Measurements from ENCODE around the gene STRAP.
A peak's percentile ranks its signal among the peaks of the same experiment; 100 is the strongest.
"Not testable (repeated sequence)": the region's sequence is repeated elsewhere in the genome, so short reads cannot be mapped to it uniquely, and the experiment has no call there.

Gene STRAP

DNA sequence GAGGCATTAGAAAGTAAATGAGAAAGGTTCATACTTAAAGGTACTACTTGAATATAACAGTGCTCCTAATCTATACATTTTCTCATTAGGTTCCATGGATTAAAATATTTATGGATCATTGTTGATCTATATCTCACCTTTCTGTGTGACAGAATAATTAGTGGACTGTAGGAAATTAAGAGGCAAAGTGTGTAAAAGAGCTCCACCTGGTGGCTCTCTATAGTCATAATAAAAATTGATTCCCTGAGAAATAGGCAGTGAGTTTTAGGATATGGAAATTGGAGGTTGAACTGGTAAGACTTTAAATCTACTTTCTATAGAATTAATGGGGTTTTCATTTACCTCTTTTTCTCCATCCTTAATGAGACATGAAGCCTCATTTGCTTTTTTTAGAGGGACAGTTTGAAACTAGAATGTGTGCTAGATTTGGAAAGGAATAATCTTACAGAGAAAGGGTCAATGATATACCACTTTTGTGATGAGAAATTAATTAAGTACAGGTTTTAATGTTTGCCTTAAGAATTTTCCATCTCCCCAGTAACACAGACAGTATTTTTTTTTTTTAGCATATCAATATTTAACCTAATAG is 17.2 kb downstream of the STRAP start:
- DNase-seq (ENCODE audit: low read depth) = no peak
- H3K4me3 ChIP-seq (ENCODE audit: low read length) = no peak overlapping the region
- TF ChIP-seq CTCF (conservative IDR thresholded peaks at IDR 0.05; ENCODE audit: low read length) = peak; percentile 73

- H3K4me3 ChIP-seq (ENCODE audit: low read length) = no peak overlapping the region
- DNase-seq (ENCODE audit: low read depth) = no peak
- no peak for TF ChIP-seq CTCF (conservative IDR thresholded peaks at IDR 0.05; ENCODE audit: low read length)
Measured at GRCh38 chr12:15904378-15904920, 22.3 kb downstream of the STRAP start.

DNA sequence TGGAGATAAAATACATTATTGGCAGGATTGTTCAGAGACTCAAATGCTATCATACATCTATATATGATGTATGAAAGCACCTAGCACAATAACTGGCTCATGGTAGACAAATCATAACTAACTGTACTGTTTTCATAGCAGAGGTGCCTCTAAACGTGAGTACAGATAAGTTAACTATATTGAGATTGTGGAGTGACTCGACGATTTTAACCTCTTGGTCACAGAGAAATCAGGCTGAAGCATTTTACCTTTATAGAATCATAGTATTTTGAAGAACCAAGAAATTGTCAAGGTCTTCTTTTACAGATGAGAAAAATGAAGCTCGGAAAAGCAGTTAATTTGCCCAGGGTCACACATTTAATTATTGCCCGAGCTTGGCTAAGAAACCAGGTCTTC is 28.3 kb downstream of the STRAP start:
- no peak for TF ChIP-seq CTCF (conservative IDR thresholded peaks at IDR 0.05; ENCODE audit: low read length)
- peak overlapping the region; percentile 69; the same call in 1 of the 2 replicates for H3K4me3 ChIP-seq (ENCODE audit: low read length)
- DNase-seq (ENCODE audit: low read depth) = no peak

DNA sequence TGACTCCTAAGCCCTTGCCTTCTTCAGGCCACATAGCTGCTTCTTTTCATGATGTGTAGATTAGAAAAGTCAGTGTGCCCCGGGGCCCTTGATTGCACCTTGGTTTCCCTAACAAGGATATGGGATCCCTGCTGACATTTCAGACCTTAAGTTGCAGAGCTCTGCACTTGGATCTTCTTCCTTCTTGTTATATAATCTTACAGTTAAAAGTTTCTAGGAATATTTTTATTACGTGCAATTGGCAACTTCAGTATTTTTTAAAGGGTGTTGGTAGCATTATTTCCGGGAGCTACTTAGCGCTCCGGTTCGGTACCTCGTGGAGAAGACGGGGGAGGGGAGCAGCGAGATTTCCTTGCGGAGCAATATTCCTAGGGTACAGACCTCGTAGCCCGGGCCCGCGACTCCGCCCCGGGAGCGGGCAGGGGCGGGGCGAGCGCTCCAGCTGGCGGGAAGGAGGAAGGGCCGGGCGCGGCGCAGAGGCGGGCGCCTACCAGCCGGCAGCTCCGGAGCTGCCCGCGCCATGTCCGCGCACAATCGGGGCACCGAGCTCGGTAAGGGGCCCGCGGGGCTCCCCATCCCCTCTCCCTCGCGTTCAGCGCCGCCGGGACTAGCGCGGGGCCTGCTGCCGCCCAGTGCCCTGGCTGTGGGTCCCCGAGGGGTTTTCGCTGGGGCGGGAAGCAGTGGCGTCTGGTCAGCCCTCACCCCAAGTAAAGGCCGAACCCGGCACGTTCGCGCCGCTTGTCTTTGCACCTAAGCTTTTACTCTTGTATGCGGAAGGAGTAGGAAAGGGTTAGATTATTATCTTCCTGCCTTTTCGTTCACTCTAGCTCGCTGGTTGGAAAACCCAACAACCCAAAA is 28.9 kb downstream of the STRAP start, which contains the start of gene DERA:
Gene DERA (plus strand): TSS at position 469 of the 858 bp plus-strand sequence. CDS start 52 bp downstream, at position 521.
- peak; percentile 72 for DNase-seq (ENCODE audit: low read depth)
- peak within 1 kb of the TSS; percentile 69 for H3K4me3 ChIP-seq (ENCODE audit: low read length)
- no peak for TF ChIP-seq CTCF (conservative IDR thresholded peaks at IDR 0.05; ENCODE audit: low read length)

DNA sequence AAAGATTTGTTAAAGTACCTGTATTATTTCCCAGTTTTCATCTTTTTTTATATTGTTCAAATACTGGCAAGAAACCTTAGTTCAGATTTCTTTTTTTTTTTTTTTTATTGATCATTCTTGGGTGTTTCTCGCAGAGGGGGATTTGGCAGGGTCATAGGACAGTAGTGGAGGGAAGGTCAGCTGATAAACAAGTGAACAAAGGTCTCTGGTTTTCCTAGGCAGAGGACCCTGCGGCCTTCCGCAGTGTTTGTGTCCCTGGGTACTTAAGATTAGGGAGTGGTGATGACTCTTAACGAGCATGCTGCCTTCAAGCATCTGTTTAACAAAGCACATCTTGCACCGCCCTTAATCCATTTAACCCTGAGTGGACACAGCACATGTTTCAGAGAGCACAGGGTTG is 29.7 kb downstream of the STRAP start:
- peak overlapping the region; percentile 69 for H3K4me3 ChIP-seq (ENCODE audit: low read length)
- not testable (repeated sequence) for DNase-seq (ENCODE audit: low read depth)

GRCh38 chr12:15914131-15914530 is 31.9 kb downstream of the STRAP start:
- not testable (repeated sequence) for H3K4me3 ChIP-seq (ENCODE audit: low read length); DNase-seq (ENCODE audit: low read depth)

DNA sequence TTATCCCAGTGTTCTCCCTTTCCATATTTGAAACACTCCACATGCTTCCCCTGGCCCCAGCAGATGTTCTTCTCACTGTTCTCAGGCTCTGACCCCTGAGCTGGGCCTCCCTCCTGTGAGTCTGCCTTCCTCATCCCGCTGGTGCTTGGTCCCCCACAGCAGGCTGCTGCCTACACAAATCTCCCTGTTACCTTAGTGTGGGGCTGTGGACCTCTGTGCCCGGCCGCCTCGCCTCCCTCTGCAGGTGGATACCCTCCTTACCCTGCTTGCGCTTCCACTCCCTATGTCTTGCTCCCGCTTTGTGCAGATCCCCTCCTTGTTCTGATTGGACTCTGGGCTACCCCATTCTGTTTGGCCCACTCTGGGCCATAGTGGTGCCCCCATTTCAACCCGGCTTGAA is 35.9 kb downstream of the STRAP start:
- no peak for TF ChIP-seq CTCF (conservative IDR thresholded peaks at IDR 0.05; ENCODE audit: low read length)
- no peak for DNase-seq (ENCODE audit: low read depth)
- H3K4me3 ChIP-seq (ENCODE audit: low read length) = no peak overlapping the region

DNA sequence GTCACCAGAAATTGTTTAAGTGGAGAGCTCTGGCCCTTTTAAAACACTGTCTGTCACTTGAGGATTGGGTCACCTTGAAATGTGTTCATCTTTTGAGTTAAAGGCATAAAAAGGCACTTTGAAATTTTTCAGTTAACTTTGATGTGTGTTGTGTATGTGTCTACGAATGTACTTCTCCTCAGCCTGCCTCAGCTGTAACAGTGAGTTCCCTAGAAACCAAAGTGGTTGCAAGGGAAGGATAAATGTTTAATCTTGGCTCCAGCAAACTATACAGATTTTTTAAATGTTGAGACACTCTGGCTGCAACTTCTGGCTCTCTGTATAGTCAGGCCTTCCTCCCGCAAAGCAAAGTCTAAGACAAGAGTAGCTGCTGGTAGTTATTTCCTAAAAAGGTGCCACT is 37.2 kb downstream of the STRAP start:
- DNase-seq (ENCODE audit: low read depth) = no peak
- TF ChIP-seq CTCF (conservative IDR thresholded peaks at IDR 0.05; ENCODE audit: low read length) = no peak
- H3K4me3 ChIP-seq (ENCODE audit: low read length) = no peak overlapping the region

Data from AG10803 (cell line).